GM19240 (cell line): ENCODE results near the gene SRP68.
"Not testable (repeated sequence)": the region's sequence is repeated elsewhere in the genome, so short reads cannot be mapped to it uniquely, and the experiment has no call there.

Source experiments
- DNase-seq: peaks from one replicate; pipeline ENCODE4 v3.0.0; 2011; ENCODE audit warnings: low spot score; ENCODE audit not compliant: insufficient read length

Gene SRP68

DNA sequence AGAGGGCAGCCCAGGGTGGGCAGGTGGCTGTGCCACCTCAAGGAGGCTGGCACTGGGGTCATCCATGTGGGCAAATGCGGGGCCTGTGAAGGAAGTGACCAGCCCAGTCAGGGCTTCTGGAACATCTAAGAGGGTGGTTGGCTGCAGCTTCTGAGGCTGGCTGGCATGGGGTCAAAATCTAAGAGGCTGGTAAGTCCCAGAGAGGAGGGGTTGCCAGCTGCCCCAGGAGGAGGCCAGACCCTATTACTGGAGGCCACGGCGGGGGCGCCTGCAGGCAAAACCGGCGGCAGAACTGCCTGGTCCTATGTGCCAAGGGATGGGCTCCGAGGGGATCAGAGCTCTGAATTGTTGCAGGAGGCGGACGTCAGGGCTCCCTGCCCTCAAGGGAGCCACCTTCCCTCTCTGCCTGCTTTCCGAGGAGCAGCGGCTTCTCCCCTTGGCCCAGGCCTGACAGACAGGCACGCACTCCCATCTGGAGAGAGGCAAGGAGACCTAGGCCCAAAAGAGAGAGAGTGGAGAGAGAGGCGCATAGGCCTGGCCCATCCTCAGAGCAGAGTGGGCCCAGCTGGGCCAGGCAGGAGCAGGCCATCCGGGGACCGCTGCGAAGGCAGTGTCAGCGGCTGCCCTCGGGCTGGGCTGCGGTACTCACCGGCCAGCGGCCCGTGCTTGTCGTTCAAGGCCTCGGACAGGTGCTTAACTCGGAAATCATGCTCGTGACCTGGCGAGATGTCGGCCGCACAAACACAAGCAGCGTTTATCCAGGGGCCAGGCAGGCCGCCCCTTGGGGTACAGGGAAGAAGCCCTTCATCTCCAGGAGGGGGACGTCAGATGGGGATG, 17.6 kb upstream of the SRP68 start:
- no peak for DNase-seq

GRCh38 chr17:76088868-76089576, 16.7 kb upstream of the SRP68 start:
- DNase-seq: no peak

GRCh38 chr17:76088041-76088867, 15.9 kb upstream of the SRP68 start:
- no peak for DNase-seq

DNA sequence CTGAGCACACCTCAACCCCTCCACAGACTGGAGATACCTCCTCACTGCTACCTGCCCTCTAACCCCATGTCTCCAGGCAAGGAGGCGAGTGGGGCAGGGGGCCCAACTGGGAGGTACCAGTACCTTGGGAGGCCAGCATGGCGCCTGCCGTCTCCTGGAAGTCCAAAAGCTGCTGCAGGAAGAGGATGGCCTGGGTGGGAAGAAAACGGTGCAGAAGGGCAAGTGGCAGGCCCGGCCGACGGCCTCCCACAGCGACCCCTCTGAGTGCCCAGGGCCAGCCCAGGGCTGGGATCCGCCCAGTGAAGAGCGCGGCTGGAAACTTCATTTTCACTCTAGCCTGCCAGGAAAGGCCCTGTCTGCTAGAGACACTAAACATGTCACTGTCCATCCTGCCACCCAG, 15.2 kb upstream of the SRP68 start:
- no peak for DNase-seq

GRCh38 chr17:76086384-76086783, 14.1 kb upstream of the SRP68 start:
- DNase-seq: no peak

GRCh38 chr17:76085731-76086366, 13.5 kb upstream of the SRP68 start:
- no peak for DNase-seq

DNA sequence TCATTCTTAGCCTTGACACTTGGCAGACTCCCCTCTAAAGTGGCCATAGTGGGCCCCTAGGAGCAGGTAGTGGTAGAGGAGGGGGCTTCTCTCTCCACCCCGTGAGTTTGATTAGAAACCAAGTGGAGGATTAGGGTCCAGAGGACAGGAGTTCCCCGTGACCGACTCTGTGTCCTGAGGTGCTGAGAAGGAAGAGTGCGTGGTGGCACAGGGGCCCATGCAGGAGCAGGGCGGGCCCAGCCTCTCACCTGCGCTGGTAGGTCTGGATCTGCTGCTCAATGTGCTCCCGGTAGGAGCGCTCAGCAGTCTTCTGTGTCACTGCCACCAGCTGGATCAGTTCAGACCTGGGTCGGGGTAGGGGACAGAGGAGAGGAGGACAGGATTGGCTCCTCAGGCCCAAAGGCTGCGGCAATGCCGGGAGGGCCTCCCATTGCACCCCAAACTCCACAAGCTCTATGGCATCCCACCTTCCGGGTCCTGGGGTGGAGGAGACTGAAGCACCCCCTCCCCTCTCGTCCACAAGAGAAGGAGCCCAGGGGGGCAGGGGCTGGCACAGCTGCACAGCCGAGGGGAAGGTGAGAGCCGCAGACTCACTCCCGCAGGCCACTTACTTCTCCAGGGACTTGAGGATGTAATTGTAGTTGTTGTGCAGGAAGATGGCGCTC, 12.9 kb upstream of the SRP68 start:
- DNase-seq: no peak

GRCh38 chr17:76083536-76084182, 11.3 kb upstream of the SRP68 start:
- DNase-seq: no peak

DNA sequence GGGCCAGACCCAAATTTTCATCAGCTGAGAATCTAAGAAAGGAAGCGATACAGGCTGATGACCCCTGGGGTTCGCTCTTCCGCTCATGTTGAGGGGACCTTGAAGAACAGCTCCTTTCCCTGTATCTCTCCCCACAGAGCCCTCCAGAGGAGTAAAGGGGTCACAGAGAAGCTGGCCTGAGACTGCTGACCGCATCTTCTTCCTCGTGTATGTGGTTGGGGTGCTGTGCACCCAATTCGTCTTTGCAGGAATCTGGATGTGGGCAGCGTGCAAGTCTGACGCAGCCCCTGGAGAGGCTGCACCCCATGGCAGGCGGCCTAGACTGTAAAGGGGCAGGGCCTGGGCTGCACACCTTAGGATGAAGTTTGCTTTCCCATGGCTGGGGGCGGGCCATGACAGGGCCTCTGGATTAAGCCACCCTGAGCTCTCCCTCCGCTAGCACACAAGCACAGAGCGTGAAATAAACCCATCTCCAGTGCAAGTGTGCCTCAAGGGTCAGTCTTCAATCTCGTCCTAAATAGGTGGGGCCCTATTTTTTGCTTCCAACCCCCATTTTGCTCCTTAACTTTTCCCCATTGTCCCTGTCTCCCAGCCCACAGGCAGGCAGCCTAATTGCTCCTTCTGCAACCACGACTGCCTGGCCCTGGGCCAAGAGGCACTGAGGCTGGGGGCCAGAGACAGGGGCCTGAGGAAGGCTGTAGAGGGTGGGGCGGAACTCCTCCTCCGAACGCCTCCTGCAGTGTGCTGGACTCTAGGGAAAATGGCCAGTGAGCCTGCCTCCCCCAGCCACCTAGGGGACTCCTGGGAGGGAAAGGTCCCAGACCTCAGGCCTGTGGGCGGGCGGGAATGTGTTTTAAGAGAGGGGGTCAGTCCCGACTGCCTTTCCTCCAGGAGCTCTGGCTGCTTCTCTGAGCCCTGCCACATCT, 10.3 kb upstream of the SRP68 start:
- no peak for DNase-seq

DNA sequence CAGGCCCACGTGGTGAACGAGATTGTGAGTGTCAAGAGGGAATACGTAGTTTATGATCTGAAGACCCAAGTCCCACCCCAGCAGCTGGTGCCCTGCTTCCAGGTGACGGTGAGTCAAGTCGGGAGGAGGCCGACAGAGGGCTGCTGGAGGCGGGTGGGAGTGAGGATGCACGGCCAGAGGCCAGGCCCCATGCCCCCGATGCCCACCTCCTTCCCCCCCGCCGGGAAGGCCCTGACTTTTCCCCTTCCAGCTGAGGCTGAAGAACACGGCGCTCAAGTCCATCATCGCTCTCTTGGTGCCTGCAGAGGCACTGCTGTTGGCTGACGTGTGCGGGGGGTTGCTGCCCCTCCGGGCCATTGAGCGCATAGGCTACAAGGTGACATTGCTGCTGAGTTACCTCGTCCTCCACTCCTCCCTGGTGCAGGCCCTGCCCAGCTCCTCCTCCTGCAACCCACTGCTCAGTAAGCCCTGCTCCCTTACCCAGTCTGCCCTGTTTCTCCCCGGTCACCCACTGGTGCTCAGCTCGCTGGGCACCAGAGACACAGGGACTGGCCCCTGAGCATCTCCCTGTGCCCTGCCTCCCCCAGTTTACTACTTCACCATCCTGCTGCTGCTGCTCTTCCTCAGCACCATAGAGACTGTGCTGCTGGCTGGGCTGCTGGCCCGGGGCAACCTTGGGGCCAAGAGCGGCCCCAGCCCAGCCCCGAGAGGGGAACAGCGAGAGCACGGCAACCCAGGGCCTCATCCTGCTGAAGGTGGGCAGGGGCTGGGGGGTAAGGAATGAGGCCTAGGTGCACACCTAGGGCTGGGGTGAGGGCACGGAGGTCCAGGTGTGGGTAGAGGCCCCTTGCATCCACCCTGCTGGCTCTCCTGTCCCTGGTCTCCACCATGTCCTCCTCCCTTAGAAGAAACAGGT, 9.2 kb upstream of the SRP68 start:
- DNase-seq: no peak

- no peak for DNase-seq
These were observed 8.5 kb upstream of the SRP68 start for GRCh38 chr17:76080768-76081287.

DNA sequence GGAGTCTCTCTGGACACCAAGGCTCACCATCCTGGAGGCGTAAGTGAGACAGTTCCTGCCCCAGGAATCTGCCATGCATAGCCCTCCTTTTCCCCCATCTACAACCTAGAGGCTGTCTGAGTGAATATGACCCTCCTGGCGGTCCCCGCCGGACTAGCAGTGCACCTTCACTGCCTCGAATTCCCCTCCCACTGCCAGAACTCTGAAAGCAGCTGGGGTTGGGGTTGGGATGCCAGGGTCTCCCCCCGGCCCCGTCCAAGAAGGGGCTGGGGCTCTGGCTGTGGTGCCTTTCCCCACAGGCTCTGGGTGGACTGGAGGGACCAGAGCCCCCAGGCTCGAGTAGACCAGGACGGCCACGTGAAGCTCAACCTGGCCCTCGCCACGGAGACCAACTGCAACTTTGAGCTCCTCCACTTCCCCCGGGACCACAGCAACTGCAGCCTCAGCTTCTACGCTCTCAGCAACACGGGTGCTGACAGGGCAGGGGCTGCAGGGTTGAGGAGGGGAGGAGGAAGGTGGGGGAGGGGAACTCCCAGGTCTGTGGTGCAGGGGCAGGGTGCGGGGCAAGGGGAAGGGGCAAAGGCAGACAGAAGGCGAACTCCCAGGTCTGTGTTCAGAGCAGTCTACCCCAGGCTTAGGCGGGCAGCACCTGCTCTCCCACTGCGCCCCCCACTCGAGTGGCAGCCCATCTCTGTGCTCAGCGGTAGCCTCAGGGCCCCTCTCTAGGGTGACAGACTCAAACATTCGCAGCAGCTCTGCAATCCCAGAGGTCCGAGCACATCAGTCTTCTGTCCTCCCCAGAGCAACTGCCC, 7.8 kb upstream of the SRP68 start:
- no peak for DNase-seq

GRCh38 chr17:76079535-76079955, 7.2 kb upstream of the SRP68 start:
- no peak for DNase-seq

GRCh38 chr17:76078860-76079534, 6.7 kb upstream of the SRP68 start, which contains the start of gene ZACN:
Gene ZACN, plus strand, starts transcription at chr17:76079182. Its CDS starts 83 bp downstream, at chr17:76079265.
- DNase-seq: no peak

GRCh38 chr17:76078370-76078769, 6.1 kb upstream of the SRP68 start:
- DNase-seq: not testable (repeated sequence)

DNA sequence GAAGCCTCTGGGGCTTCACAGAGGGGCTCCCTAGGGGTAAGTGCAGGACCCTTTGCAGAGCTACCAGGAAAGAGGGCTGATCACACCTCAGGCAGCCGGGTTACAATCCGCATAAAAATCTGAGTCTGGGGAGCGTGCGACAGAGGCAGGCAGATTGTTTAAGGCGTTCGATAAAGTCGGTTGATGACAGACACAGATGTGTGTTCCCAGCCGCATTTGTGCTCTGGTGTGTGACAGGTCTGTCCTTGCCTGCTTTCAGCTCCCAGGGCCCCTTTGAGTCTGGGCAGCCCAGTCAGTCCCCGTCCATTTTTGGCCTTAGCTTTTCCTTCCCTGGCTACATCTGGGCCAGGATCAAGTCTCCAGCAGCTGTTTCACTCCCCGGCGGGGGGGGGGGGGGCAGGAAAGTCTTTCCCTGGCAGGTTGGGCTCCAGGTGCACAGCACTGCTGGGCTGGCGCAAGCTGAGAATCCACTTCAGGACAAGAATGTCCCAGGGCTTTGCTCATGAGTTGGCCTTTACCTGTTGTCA, 5.3 kb upstream of the SRP68 start:
- DNase-seq: no peak
